ENCODE measurements around the gene CCNJ.

- no peak for TF ChIP-seq YY1 (IDR thresholded peaks at IDR 0.05; ENCODE audit: low read depth)
- TF ChIP-seq REST (IDR thresholded peaks at IDR 0.05; ENCODE audit: low read depth, low read length), result no peak
- no peak for TF ChIP-seq ZBTB33 (IDR thresholded peaks at IDR 0.05; ENCODE audit: borderline replicate concordance, low read depth)
Measured at GRCh38 chr10:96038476-96039387, 4.7 kb upstream of the CCNJ start.

Data from SK-N-SH (cell line).